Effector memory CD8-positive, alpha-beta T cell (primary cell): Measurements from ENCODE around the gene OR6B2.

Experiments
- ATAC-seq: fragments of 150-1000 bp; cut with Tn5 transposase; replicated peaks from 2 replicates; pipeline ENCODE4 v1.10.0; 2021; ENCODE audit warnings: mild to moderate bottlenecking, moderate library complexity
- DNase-seq, 3 experiments: peaks; one replicate each; pipeline ENCODE4 v3.0.0; 2021
- H3K27ac Mint-ChIP-seq, 2 donors: one replicate each; pipeline ENCODE4 v1.8.0; 2022; ENCODE audit warnings: mild to moderate bottlenecking in 2 of 2, mixed read lengths in 2 of 2, moderate library complexity in 2 of 2
- H3K27me3 Mint-ChIP-seq, 2 donors: one replicate each; pipeline ENCODE4 v1.8.0; 2022; ENCODE audit warnings: mixed read lengths in 2 of 2
- H3K36me3 Mint-ChIP-seq: one replicate; pipeline ENCODE4 v1.8.0; 2022; ENCODE audit warnings: mild to moderate bottlenecking, moderate library complexity, mixed read lengths; ENCODE audit not compliant: insufficient read depth
- H3K4me1 Mint-ChIP-seq, 2 donors: one replicate each; pipeline ENCODE4 v1.8.0; 2022; ENCODE audit warnings: low read depth in 2 of 2, mixed read lengths in 2 of 2
- H3K4me3 Mint-ChIP-seq, 2 donors: one replicate each; pipeline ENCODE4 v1.8.0; 2022; ENCODE audit warnings: mild to moderate bottlenecking in 2 of 2, mixed read lengths in 2 of 2, moderate library complexity in 2 of 2
- H3K9me3 Mint-ChIP-seq, 2 donors: one replicate each; pipeline ENCODE4 v1.8.0; 2022; ENCODE audit warnings: mixed read lengths in 2 of 2
- total RNA-seq, 9 experiments: gene quantifications; one replicate each; lab custom pipeline; 2026; lab: John Stamatoyannopoulos, UW

OR6B2 gene
- 0 reads per million in 9 experiments for total RNA-seq

DNA sequence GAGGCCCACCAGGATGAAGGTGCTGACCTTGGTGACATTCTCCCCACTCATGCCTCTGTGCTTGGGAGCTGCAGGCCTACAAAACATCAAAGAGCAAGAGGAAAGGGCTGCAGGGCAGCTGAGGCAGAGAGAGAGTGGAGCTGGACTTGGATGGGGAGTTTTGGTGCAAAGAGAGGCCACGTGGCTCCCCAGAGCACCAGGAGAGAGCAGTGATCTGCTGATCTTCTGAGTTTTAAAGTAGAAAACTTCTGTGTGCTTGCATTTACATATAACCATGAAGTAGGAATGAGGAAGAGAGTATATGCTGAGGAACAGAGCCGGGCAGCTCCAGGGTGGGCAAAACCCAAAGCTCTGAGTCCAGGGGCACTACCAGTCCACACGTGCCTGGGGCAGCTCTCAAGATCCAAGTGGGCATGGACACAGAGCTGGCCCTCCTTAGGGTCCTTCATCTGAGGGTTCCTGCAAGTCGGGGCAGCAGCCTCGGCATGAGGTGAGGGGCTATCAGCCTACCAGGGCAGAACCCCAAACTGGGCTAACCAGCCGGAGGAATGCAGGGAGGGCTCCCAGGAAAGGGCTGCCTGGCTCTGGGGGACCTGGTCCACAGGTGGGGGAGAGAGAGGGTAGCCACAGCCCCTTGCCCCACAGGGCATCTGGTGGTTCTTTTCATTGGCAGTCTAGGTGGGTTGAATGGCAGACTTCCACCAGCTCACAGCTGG, at the start of gene OR6B2:
Gene OR6B2, minus strand, starts transcription at position 51 of the 716 bp plus-strand sequence. Its CDS starts 0 bp downstream, at position 51.
- H3K36me3 Mint-ChIP-seq, result peaks cover 12% of the 10 kb centered on the region
- H3K4me3 Mint-ChIP-seq, result no peak within 1 kb of the TSS
- H3K9me3 Mint-ChIP-seq, result no peaks in the 10 kb centered on the region
- H3K27ac Mint-ChIP-seq, result no peak within 1 kb of the TSS
- no peak for DNase-seq
- H3K27me3 Mint-ChIP-seq, result peaks cover 37 to 55% of the 10 kb centered on the region in 2 donors
- ATAC-seq, result no peak
- no peaks in the 10 kb centered on the region for H3K4me1 Mint-ChIP-seq

DNA sequence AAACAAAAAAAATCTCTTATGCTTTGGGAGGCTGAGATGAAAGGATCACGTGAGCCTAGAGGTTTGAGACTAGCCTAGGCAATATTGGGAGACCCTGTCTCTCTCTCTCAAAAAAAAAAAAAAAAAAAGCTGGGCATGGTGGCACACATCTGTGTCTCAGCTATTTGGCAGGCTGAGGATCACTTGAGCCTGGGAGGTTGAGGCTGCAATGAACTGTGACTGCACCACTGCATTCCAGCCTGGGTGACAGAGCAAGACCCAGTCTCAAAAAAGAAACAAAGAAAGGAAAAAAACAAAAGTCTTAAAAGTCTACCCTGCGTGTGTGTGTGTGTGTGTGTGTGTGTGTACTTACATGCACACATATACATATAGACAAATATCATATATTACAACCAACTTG, 48.4 kb upstream of the OR6B2 start:
- no peaks in the 10 kb centered on the region for H3K36me3 Mint-ChIP-seq
- H3K4me3 Mint-ChIP-seq, result no peak overlapping the region
- H3K4me1 Mint-ChIP-seq, result no peaks in the 10 kb centered on the region
- H3K27ac Mint-ChIP-seq, result no peak overlapping the region
- H3K9me3 Mint-ChIP-seq, result peaks cover 0 to 4% of the 10 kb centered on the region in 2 donors
- H3K27me3 Mint-ChIP-seq, result peaks cover 54 to 78% of the 10 kb centered on the region in 2 donors
- DNase-seq (no peak), ATAC-seq (no peak)

GRCh38 chr2:240077442-240077841, 47.2 kb upstream of the OR6B2 start:
- H3K4me3 Mint-ChIP-seq, result no peak overlapping the region
- H3K27ac Mint-ChIP-seq, result no peak overlapping the region

DNA sequence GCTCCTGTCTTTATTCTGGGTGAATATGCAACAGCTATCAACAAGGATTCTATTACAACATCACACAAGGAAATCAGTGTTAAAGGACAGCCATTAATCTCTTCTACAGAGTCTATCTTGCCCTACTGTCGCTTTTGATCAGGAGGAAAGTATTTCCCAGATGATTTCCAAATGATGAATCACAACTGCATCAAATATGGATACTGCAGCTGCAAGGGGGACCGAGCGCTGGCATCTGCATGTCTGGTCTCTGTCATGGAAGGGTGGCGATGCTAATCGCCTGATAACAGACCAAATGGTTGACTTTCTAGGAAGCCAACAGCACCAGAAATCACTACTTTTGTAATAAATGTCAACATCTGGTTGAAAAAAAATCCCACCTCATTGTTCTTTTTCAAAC, 44.3 kb upstream of the OR6B2 start:
- no peaks in the 10 kb centered on the region for H3K4me1 Mint-ChIP-seq
- H3K36me3 Mint-ChIP-seq, result no peaks in the 10 kb centered on the region
- H3K27ac Mint-ChIP-seq, result no peak overlapping the region

More at GRCh38 chr2:240077442-240077841, 47.2 kb upstream of the OR6B2 start:
- H3K4me1 Mint-ChIP-seq, result no peaks in the 10 kb centered on the region
- H3K9me3 Mint-ChIP-seq, result peaks cover 0 to 4% of the 10 kb centered on the region in 2 donors
- H3K36me3 Mint-ChIP-seq, result no peaks in the 10 kb centered on the region
- DNase-seq, result no peak
- ATAC-seq, result no peak
- H3K27me3 Mint-ChIP-seq, result peaks cover 66 to 82% of the 10 kb centered on the region in 2 donors

DNA sequence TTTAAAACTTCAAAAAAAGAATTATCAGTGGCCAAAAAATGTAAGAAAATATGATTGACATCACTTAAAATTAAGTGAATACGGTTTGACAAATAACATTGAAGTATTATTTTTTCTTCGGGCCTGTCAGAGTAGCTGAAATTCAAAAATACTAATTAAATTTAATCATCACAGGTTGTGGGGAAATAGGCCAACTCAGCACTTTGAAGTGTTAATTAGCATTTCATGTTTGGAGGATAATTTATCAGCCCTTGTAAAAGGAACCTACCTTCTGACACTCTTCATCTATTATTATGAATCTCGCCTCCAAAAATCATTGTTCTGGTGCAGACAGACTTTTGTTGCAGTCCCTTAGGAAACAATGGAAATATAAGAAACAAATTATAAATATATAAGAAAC, 40.7 kb upstream of the OR6B2 start:
- ATAC-seq (no peak), DNase-seq (no peak)
- Mint-ChIP-seq H3K9me3 (peaks cover 0 to 2% of the 10 kb centered on the region in 2 donors), H3K36me3 (no peaks in the 10 kb centered on the region), H3K27ac (no peak overlapping the region), H3K27me3 (peaks cover 52 to 64% of the 10 kb centered on the region in 2 donors), H3K4me1 (no peaks in the 10 kb centered on the region), H3K4me3 (no peak overlapping the region)

More for the DNA sequence above, 44.3 kb upstream of the OR6B2 start:
- peaks cover 63 to 72% of the 10 kb centered on the region in 2 donors for H3K27me3 Mint-ChIP-seq
- DNase-seq (no peak), ATAC-seq (no peak)
- H3K4me3 Mint-ChIP-seq, result no peak overlapping the region
- peaks cover 0 to 4% of the 10 kb centered on the region in 2 donors for H3K9me3 Mint-ChIP-seq

DNA sequence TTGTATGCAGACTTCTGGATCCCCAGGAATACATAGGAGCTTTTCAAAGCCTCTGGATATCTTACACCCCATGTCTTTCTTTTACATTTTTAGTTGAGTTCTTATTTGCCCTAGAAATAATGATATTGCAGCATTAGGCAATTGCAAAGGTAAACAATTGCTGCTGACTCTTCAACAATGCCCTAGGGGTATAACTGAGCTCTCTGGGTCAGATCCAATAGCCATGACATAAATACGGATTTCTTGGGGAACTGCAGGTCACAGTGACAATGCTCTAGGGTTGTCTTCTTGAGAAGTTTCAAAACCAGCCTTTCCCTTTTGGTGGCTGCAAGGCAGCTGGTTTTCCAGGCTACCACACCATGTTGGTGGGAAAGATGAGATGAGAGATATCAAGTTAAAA, 39.6 kb upstream of the OR6B2 start:
- Mint-ChIP-seq H3K4me1 (no peaks in the 10 kb centered on the region), H3K27me3 (peaks cover 48 to 63% of the 10 kb centered on the region in 2 donors), H3K9me3 (no peaks in the 10 kb centered on the region), H3K36me3 (no peaks in the 10 kb centered on the region), H3K4me3 (no peak overlapping the region), H3K27ac (no peak overlapping the region)
- DNase-seq, result no peak
- no peak for ATAC-seq

GRCh38 chr2:240068193-240068592, 38.0 kb upstream of the OR6B2 start:
- Mint-ChIP-seq H3K27ac (no peak overlapping the region), H3K4me3 (no peak overlapping the region), H3K9me3 (no peaks in the 10 kb centered on the region), H3K27me3 (peaks cover 33 to 48% of the 10 kb centered on the region in 2 donors), H3K36me3 (no peaks in the 10 kb centered on the region), H3K4me1 (no peaks in the 10 kb centered on the region)
- DNase-seq (no peak), ATAC-seq (no peak)

DNA sequence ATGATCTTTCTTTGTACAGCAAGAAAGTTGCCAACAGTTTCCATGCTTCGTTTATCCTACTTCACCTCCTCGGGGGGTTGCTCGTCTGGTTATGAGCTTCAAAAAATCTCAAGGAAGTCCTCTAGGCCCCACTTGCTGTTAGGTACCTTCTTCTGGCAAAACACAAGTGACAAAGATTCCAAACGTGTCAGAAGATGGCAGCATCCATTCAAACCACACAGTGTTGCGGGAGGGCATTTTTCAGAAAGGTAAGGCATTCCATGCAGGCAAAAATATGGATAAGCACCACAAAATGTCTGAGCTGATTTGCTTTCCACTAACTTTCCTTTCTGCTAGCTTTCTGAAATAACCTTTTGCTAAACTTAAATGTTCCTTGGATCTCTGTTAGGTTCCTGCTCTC, 36.3 kb upstream of the OR6B2 start:
- no peaks in the 10 kb centered on the region for H3K36me3 Mint-ChIP-seq
- no peak overlapping the region for H3K4me3 Mint-ChIP-seq
- H3K9me3 Mint-ChIP-seq, result no peaks in the 10 kb centered on the region
- H3K4me1 Mint-ChIP-seq, result no peaks in the 10 kb centered on the region
- no peak overlapping the region for H3K27ac Mint-ChIP-seq
- ATAC-seq, result no peak
- peaks cover 19 to 32% of the 10 kb centered on the region in 2 donors for H3K27me3 Mint-ChIP-seq
- no peak for DNase-seq

GRCh38 chr2:240064898-240065297, 34.7 kb upstream of the OR6B2 start:
- Mint-ChIP-seq H3K27ac (no peak overlapping the region), H3K4me1 (no peaks in the 10 kb centered on the region)

GRCh38 chr2:240060977-240061591, 30.9 kb upstream of the OR6B2 start:
- H3K27ac Mint-ChIP-seq, result no peak overlapping the region
- H3K4me3 Mint-ChIP-seq, result no peak overlapping the region
- peak; percentile 36 to 56 (median 46) for DNase-seq
- no peaks in the 10 kb centered on the region for H3K36me3 Mint-ChIP-seq
- H3K27me3 Mint-ChIP-seq, result peaks cover 26 to 57% of the 10 kb centered on the region in 2 donors
- H3K9me3 Mint-ChIP-seq, result no peaks in the 10 kb centered on the region
- H3K4me1 Mint-ChIP-seq, result no peaks in the 10 kb centered on the region
- peak; percentile 69 for ATAC-seq

More at GRCh38 chr2:240064898-240065297, 34.7 kb upstream of the OR6B2 start:
- H3K4me3 Mint-ChIP-seq, result no peak overlapping the region
- H3K36me3 Mint-ChIP-seq, result no peaks in the 10 kb centered on the region
- DNase-seq (no peak), ATAC-seq (no peak)
- H3K9me3 Mint-ChIP-seq, result no peaks in the 10 kb centered on the region
- peaks cover 13 to 37% of the 10 kb centered on the region in 2 donors for H3K27me3 Mint-ChIP-seq

DNA sequence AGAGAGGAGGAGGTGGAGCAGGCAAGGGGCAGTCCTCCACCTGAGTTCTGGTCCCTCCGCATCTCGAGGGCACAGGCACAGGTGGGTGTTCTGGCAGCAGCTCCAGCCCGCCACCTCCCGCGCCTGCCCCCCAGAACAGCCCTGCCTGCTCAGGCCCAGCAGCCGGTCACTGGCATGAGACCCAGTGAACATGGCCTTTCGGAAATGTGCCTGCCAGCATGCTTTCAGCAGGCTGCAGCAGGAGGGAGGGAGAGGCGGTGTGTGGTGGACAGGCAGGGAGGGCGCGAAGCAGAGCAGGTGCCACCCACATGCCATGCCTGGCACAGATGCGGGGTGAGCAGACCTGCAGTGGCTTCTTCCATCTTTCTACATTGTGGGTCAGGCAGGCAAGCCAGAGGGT, 26.4 kb upstream of the OR6B2 start:
- no peak overlapping the region for H3K4me3 Mint-ChIP-seq
- no peaks in the 10 kb centered on the region for H3K9me3 Mint-ChIP-seq
- no peak overlapping the region for H3K27ac Mint-ChIP-seq
- peaks cover 50 to 78% of the 10 kb centered on the region in 2 donors for H3K27me3 Mint-ChIP-seq
- H3K4me1 Mint-ChIP-seq, result peaks cover 0 to 7% of the 10 kb centered on the region in 2 donors
- no peak for DNase-seq
- ATAC-seq, result no peak
- no peaks in the 10 kb centered on the region for H3K36me3 Mint-ChIP-seq

- H3K27ac Mint-ChIP-seq, result no peak overlapping the region
- ATAC-seq, result no peak
- H3K36me3 Mint-ChIP-seq, result no peaks in the 10 kb centered on the region
- peaks cover 0 to 7% of the 10 kb centered on the region in 2 donors for H3K4me1 Mint-ChIP-seq
- DNase-seq, result no peak
- peaks cover 50 to 71% of the 10 kb centered on the region in 2 donors for H3K27me3 Mint-ChIP-seq
- no peaks in the 10 kb centered on the region for H3K9me3 Mint-ChIP-seq
- no peak overlapping the region for H3K4me3 Mint-ChIP-seq
Observed at GRCh38 chr2:240055177-240055917, 25.1 kb upstream of the OR6B2 start.
